Thoracic aorta (tissue), 2 donors: ENCODE data around the gene PAOX. TPM values are rescaled to one million over a fixed set of nuclear protein-coding genes. Genes with fewer than 3 reads are reported as not detected.

Experiments
- ATAC-seq: fragments of 150-250 bp; one replicate; pipeline ENCODE4 v1.8.0; 2017; ENCODE audit warnings: low read depth; ENCODE audit not compliant: insufficient number of reproducible peaks, low FRiP score
- DNase-seq: peaks from one replicate; pipeline ENCODE4 v3.0.0-alpha.2; 2020; ENCODE audit warnings: low spot score
- H3K27ac ChIP-seq, 2 donors: fragments of 200-600 bp; sonication (generic); 1 replicate in 1 of 2; 2 replicates in 1 of 2; pipeline ENCODE4 v1.5.1; 2016; ENCODE audit warnings: mild to moderate bottlenecking in 2 of 2, moderate library complexity in 2 of 2
- H3K27me3 ChIP-seq: fragments of 200-600 bp; sonication (generic); replicated peaks from 2 replicates; pipeline ENCODE4 v1.6.0; 2016; ENCODE audit warnings: mild to moderate bottlenecking; ENCODE audit not compliant: insufficient read depth
- H3K36me3 ChIP-seq: fragments of 200-600 bp; sonication (generic); one replicate; pipeline ENCODE4 v1.5.1; 2016
- H3K4me1 ChIP-seq, 2 donors: fragments of 200-600 bp; sonication (generic); 1 replicate in 1 of 2; 2 replicates in 1 of 2; pipeline versions ENCODE4 v1.5.1 to v1.6.0; 2016; ENCODE audit warnings: low read depth in 2 of 2, mild to moderate bottlenecking in 1 of 2; ENCODE audit not compliant: control insufficient read depth in 1 of 2
- H3K4me3 ChIP-seq: fragments of 200-600 bp; sonication (generic); 2 replicates; pipeline ENCODE4 v1.5.1; 2016; ENCODE audit warnings: mild to moderate bottlenecking
- H3K9me3 ChIP-seq: fragments of 200-600 bp; sonication (generic); 2 replicates; pipeline ENCODE4 v1.5.1; 2016
- total RNA-seq, 2 donors: library from RNA; depleted of rRNA; stranded (reverse); fragments of >200 nt; gene quantifications; one replicate each; pipeline versions ENCODE4 v1.1.0 to v1.2.3, GENCODE V29; 2016
- TF ChIP-seq, protein P1 (sequence below): fragments of 200-600 bp; sonication (generic); IDR thresholded peaks from one replicate; pipeline ENCODE4 v1.5.1; 2019; ENCODE audit warnings: antibody characterized with exemption

The PAOX gene
- total RNA-seq, 2 donors from 2014 or later = 7.0 to 9.1 TPM

DNA sequence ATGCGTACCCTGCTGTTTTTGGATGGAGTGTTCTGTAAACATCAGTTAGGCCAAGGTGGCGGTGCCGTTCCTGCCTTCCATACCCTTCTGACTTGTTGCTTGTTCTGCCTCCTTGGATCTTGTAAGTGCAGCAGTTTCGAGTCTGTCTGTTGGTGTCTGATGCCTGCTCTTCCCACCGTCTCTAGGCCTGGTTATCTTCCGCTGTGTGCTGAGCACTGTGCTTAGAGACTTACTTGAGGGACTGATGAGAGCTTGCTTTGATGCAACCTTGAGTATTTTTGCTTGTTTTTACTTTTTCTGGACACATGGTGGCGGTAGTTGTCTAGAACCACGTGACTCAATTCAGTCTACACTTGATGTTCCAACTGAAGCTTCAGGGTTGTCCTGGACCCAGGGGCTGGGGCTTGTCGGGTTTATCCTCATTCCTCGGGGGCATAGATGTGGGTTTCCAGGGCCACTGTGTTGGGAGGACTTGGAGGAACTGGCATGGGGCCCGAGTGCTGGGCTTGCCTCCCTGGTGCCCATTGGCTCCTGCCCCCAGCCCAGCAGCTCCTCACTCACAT lies 59.7 kb downstream of the PAOX start:
- DNase-seq = no peak
- no peak for ATAC-seq
- H3K4me1 ChIP-seq = no peaks in the 10 kb centered on the region
- no peaks in the 10 kb centered on the region for H3K27me3 ChIP-seq
- H3K36me3 ChIP-seq = peaks cover 6% of the 10 kb centered on the region
- TF ChIP-seq, protein P1, sequence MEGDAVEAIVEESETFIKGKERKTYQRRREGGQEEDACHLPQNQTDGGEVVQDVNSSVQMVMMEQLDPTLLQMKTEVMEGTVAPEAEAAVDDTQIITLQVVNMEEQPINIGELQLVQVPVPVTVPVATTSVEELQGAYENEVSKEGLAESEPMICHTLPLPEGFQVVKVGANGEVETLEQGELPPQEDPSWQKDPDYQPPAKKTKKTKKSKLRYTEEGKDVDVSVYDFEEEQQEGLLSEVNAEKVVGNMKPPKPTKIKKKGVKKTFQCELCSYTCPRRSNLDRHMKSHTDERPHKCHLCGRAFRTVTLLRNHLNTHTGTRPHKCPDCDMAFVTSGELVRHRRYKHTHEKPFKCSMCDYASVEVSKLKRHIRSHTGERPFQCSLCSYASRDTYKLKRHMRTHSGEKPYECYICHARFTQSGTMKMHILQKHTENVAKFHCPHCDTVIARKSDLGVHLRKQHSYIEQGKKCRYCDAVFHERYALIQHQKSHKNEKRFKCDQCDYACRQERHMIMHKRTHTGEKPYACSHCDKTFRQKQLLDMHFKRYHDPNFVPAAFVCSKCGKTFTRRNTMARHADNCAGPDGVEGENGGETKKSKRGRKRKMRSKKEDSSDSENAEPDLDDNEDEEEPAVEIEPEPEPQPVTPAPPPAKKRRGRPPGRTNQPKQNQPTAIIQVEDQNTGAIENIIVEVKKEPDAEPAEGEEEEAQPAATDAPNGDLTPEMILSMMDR = no peak
- no peaks in the 10 kb centered on the region for H3K9me3 ChIP-seq
- no peak overlapping the region for H3K4me3 ChIP-seq
- H3K27ac ChIP-seq = no peak overlapping the region

DNA sequence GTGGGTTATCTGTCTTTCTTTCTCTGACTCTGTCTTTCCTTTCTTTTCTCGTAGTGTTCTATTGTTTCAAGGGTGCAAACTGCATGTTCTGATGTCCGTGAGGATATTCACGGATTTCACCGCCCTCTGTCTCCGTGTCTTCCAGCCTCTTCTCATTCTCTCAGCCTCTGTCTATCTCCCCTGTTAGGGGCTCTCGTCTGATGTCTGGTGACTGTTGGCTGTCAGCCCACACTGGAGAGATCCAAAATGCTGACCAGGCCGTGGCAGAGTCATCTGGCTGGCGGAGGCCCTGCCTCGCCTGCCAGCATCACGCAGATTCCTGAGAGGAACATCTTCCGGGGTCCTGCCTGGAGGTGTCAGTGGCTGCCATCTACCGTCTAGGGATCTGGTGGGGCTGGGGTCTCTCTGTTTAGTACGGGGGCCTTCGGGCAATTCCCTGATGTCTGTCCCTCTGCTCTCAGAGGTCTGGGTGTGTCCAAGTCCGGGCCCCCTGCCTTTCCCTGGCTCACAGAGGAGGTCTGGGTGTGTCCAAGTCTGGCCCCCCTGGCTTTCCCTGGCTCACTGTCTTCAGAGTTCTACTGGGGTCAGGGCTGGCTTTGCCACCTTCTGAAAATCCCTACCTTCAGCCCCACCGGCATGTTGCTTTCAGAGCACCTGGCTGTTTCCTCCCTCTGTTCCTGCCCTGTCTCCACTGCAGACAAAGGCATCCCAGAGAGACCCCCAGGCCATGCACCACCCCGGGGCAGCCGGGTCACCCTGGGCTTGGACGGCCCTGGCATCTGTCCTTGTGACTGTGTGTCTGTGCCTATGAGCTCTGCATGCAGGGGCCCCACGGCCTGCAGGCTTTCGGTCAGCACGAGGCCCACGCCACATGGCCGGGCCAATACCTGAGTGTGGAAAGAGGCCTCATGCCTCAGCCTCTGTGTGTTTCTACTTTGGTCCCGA lies 60.7 kb downstream of the PAOX start:
- ATAC-seq = no peak
- no peak overlapping the region for H3K4me3 ChIP-seq
- H3K9me3 ChIP-seq = no peaks in the 10 kb centered on the region
- no peak for DNase-seq
- H3K4me1 ChIP-seq = no peaks in the 10 kb centered on the region
- no peaks in the 10 kb centered on the region for H3K27me3 ChIP-seq
- TF ChIP-seq, protein P1 = no peak
- peaks cover 6% of the 10 kb centered on the region for H3K36me3 ChIP-seq
- no peak overlapping the region for H3K27ac ChIP-seq

DNA sequence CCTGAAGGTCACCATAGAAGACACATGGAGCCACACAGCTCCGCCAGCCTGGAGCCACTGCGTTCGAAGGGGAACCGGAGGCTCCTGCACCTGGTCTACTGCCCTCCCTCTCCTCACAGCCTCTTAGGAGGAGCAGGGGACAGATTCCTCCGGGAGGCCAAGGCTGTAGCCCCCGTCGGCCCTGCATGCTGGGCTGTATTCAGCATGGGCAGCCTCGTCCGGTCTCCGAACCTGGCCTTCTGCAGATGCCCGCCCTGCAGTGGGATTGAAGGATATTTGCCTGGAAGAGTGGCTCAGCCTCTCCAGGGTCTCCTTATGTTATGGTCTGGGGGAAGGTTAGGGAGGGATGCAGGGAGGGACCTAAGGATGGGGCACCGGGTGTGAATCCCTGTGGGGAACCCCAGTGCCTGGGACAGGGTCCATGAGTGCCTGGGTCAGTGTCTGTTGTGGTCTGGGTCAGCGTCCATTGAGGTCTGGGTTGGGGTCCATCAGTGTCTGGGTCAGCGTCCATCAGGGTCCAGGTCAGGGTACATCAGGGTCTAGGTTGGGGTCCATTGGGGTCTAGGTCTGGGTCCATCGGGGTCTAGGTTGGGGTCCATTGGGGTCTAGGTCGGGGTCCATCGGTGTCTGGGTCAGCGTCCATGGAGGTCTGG lies 61.7 kb downstream of the PAOX start:
- Histone ChIP-seq H3K27me3 (no peaks in the 10 kb centered on the region), H3K4me3 (no peak overlapping the region), H3K36me3 (peaks cover 6% of the 10 kb centered on the region), H3K4me1 (no peaks in the 10 kb centered on the region), H3K9me3 (no peaks in the 10 kb centered on the region), H3K27ac (no peak overlapping the region)
- ATAC-seq = no peak
- DNase-seq = no peak
- TF ChIP-seq, protein P1 = no peak

Other genes starting within 250 kb of the PAOX start
- gene KNDC1, start 219.0 kb upstream of the PAOX start, total RNA-seq = under 1 TPM; 0.14 to 0.95 TPM
- not detected for gene UTF1, start 149.0 kb upstream of the PAOX start, total RNA-seq
- gene VENTX, start 141.4 kb upstream of the PAOX start, total RNA-seq = 1 to 10 TPM; 5.1 to 9.5 TPM
- gene ADAM8, start 102.4 kb upstream of the PAOX start, total RNA-seq = 10 to 100 TPM in 1 of 2 donors, 1 to 10 TPM in 1; 7.2 to 14.0 TPM
- 10 to 100 TPM; 51.2 to 65.5 TPM for gene TUBGCP2, start 70.4 kb upstream of the PAOX start, total RNA-seq
- gene ZNF511, start 70.3 kb upstream of the PAOX start, total RNA-seq = 10 to 100 TPM; 20.0 to 33.2 TPM
- not detected for gene CALY, start 42.4 kb upstream of the PAOX start, total RNA-seq
- not detected for gene PRAP1, start 31.9 kb upstream of the PAOX start, total RNA-seq
- gene FUOM, start 21.2 kb upstream of the PAOX start, total RNA-seq = 10 to 100 TPM; 13.1 to 26.1 TPM
- 10 to 100 TPM; 27.5 to 64.6 TPM for gene ECHS1, start 5.9 kb upstream of the PAOX start, total RNA-seq
- gene MTG1, start 14.9 kb downstream of the PAOX start, total RNA-seq = 10 to 100 TPM; 18.0 to 18.6 TPM
- not detected for gene SPRN, start 45.4 kb downstream of the PAOX start, total RNA-seq
- 10 to 100 TPM; 10.6 to 12.1 TPM for gene SCART1, start 74.7 kb downstream of the PAOX start, total RNA-seq
- gene CYP2E1, start 148.1 kb downstream of the PAOX start, total RNA-seq = 1 to 10 TPM; 2.9 to 5.3 TPM
- 1 to 10 TPM in 1 of 2 donors, not detected in 1; 1.8 TPM for gene SYCE1, start 186.3 kb downstream of the PAOX start, total RNA-seq
- not detected for gene FRG2B, start 247.5 kb downstream of the PAOX start, total RNA-seq